SK-N-SH treated with all-trans-retinoic acid at 6 μM for 48 hours (cell line): Measurements from ENCODE around the gene CACNB2.

Experiments used
- ARNTL ChIP-seq: fragments of 450-650 bp; formaldehyde crosslinking; IDR thresholded peaks from 2 replicates; pipeline ENCODE4 v1.5.0; 2020; ENCODE audit warnings: low read depth, mild to moderate bottlenecking, moderate library complexity, borderline replicate concordance
- BACH2 ChIP-seq: fragments of 250-450 bp; sonication (Bioruptor Pico); IDR thresholded peaks from 2 replicates; pipeline ENCODE4 v1.9.0; 2021; ENCODE audit warnings: mild to moderate bottlenecking, borderline replicate concordance
- CREB5 ChIP-seq: fragments of 250-450 bp; sonication (Bioruptor Pico); IDR thresholded peaks from 2 replicates; pipeline ENCODE4 v1.5.1; 2020; ENCODE audit warnings: low read depth, mild to moderate bottlenecking, moderate library complexity
- CSDC2 ChIP-seq: fragments of 250-450 bp; sonication (Bioruptor Pico); IDR thresholded peaks from 2 replicates; pipeline ENCODE4 v1.5.0; 2020; ENCODE audit warnings: mild to moderate bottlenecking, moderate library complexity
- ISL1 ChIP-seq: fragments of 250-450 bp; sonication (Bioruptor Pico); IDR thresholded peaks from 2 replicates; pipeline ENCODE4 v2.1.2; 2022; ENCODE audit warnings: mild to moderate bottlenecking, moderate library complexity
- PATZ1 ChIP-seq: fragments of 250-450 bp; sonication (Bioruptor Pico); IDR thresholded peaks from 2 replicates; pipeline ENCODE4 v1.8.0; 2020; ENCODE audit warnings: mild to moderate bottlenecking, moderate library complexity, borderline replicate concordance
- TOX ChIP-seq: fragments of 250-450 bp; sonication (Bioruptor Pico); IDR thresholded peaks from 2 replicates; pipeline ENCODE4 v1.8.0; 2021; ENCODE audit warnings: mild to moderate bottlenecking, moderate library complexity, borderline replicate concordance
- TSHZ2 ChIP-seq: fragments of 250-450 bp; sonication (Bioruptor Pico); IDR thresholded peaks from 2 replicates; pipeline ENCODE4 v1.5.0; 2020; ENCODE audit warnings: mild to moderate bottlenecking, moderate library complexity
- ZFP3 ChIP-seq: fragments of 250-450 bp; sonication (Bioruptor Pico); IDR thresholded peaks from 2 replicates; pipeline ENCODE4 v1.5.0; 2020; ENCODE audit warnings: mild to moderate bottlenecking, moderate library complexity
- ZFP30 ChIP-seq: fragments of 450-650 bp; formaldehyde crosslinking; IDR thresholded peaks from 2 replicates; pipeline ENCODE4 v1.5.0; 2022; ENCODE audit warnings: mild to moderate bottlenecking, moderate library complexity
- ZNF8 ChIP-seq: fragments of 450-650 bp; formaldehyde crosslinking; IDR thresholded peaks from 2 replicates; pipeline ENCODE4 v1.5.0; 2020; ENCODE audit warnings: mild to moderate bottlenecking, moderate library complexity

GRCh38 chr10:18319628-18320027 lies 179.4 kb downstream of the CACNB2 start:
- no peak for TF ChIP-seq CREB5 (CRISPR knock-in tag)
- TF ChIP-seq ZNF8 (CRISPR knock-in tag), result no peak
- TF ChIP-seq CSDC2 (CRISPR knock-in tag), result no peak
- no peak for TF ChIP-seq TSHZ2 (CRISPR knock-in tag)
- no peak for TF ChIP-seq PATZ1 (CRISPR knock-in tag)
- TF ChIP-seq ISL1 (CRISPR knock-in tag), result no peak
- TF ChIP-seq BACH2 (CRISPR knock-in tag), result no peak
- TF ChIP-seq ZFP3 (CRISPR knock-in tag), result no peak
- TF ChIP-seq ARNTL, result no peak
- TF ChIP-seq TOX, result no peak
- TF ChIP-seq ZFP30, result no peak
